ENCODE measurements around the gene MCM3.
A peak's percentile ranks its signal among the peaks of the same experiment; 100 is the strongest.

MCM3 gene

DNA sequence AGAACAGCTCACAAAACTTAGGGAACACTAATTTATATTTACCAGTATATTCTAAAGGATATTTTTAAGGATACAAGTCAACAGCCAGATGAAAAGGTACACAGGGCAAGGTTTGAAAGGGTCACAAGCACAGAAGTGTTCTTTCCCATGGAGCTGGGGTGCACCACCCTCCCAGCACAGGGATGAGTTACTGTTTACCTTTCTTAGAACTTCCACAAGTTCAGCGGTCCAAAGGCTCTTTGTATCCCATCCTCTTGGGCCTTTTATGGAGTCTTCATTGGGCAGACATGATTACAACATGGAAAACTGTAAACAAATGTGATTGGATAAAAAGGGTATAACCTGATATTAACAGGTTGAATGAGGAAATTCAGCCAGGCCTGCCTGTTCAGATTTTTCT is 39.1 kb downstream of the MCM3 start:
- no peak for DNase-seq

DNA sequence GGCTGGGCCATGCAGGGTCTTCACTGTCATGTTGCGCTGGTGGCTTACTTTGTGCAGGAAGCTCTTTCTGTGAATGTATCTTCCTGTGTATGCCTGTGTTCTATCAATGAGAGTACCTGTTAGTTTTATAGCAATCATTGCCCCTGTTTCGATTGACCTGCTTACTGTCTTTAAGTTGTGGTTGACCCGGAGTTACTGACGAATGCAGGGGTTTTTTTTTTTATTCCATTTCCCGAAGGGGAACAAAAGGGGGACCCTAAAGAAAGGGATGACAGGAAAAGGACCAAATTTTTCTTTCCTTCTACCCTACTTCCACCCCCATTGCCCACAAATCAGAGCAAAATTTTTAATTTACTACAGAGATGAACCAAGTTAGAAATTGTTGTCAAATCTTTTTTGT is 40.1 kb downstream of the MCM3 start, which contains the start of gene IL17F:
Gene IL17F, minus strand, starts transcription at position 101 of the 400 bp plus-strand sequence. Its CDS starts 71 bp downstream, at position 30.
- DNase-seq: no peak

DNA sequence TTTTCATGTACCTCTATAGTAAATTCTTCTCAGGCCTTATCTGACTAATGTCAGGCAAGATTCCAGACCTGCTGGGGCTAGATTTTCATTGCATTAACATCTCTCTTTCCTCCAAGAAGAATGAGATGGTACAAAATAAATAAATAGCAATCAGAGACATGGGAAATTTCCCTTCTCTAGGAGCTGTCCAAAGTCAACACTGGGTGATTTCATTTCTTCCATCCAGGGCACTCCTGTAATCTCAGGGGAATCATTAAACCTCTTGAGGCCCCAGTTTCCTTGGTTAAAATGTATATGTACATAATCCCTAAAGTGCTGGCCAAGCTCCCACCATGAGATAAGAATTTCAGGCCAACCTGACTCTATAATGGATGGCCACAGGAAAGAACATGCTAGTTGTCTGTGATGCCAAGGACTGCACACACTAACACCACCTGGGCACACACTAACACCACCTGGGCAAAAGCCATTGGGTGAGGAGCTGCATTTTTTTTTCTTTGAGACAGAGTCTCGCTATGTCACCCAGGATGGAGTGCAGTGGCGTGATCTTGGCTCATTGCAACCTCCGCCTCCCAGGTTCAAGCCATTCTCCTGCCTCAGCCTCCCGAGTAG is 41.2 kb downstream of the MCM3 start:
- DNase-seq: no peak

GRCh38 chr6:52241819-52242218 is 42.7 kb downstream of the MCM3 start:
- no peak for DNase-seq

GRCh38 chr6:52233975-52234823 is 50.3 kb downstream of the MCM3 start:
- peak; percentile 76 for DNase-seq

DNA sequence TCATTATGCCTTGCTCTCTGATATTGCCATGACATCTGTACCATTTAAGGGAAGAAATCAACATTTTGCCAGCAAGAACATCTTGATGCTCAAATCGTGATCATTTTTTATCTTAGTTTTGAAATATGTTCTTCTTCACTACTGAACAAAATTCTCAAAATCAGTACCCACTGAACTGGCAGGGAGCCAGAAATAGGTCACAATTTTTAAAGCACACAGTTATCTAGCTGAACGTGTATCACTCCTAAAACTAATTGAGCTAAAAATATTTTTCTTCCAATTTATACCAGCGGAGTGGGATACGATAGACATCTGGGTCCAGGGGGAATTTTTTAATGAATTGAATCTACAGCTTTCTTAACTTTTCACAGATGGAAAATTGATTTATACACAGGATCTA is 51.5 kb downstream of the MCM3 start:
- DNase-seq: no peak

GRCh38 chr6:52231406-52232127 is 53.0 kb downstream of the MCM3 start:
- DNase-seq: peak; percentile 86

GRCh38 chr6:52230685-52231084 is 53.9 kb downstream of the MCM3 start:
- no peak for DNase-seq

- DNase-seq: peak; percentile 96
These were observed 57.0 kb downstream of the MCM3 start for GRCh38 chr6:52227495-52227894.

DNA sequence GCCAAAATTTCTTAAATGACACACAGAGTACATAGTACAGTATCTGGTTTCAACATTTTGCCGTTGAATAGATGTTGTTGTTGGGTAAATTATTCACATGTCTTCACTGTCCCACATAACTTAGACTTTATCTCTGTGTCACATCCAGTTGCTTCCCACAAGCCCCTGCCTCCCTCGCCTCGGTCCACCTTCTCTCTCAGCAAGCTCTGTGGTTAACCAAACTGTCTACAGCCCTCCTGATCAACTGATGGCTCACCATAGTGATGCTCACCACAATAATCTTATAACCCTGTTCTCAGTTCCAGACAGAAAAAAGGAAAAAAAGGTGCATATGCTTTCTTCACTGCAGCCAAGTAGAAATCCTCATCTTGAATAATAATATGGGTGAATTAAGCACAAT is 63.2 kb downstream of the MCM3 start:
- DNase-seq: peak; percentile 70

- no peak for DNase-seq
These were observed 66.8 kb downstream of the MCM3 start for GRCh38 chr6:52217761-52218160.

GRCh38 chr6:52216932-52217575 is 67.5 kb downstream of the MCM3 start:
- DNase-seq: no peak

GRCh38 chr6:52215787-52216186 is 68.8 kb downstream of the MCM3 start:
- DNase-seq: no peak

All from activated CD4-positive, alpha-beta T cell treated with anti-CD3 and anti-CD28 coated beads, Interleukin-2, amount 50 U/mL, for 16 hours (primary cell).